ENCODE data around the gene NLRP6. TPM values are rescaled to one million over a fixed set of nuclear protein-coding genes. Genes with fewer than 3 reads are reported as not detected.
"Not testable (repeated sequence)": the region's sequence is repeated elsewhere in the genome, so short reads cannot be mapped to it uniquely, and the experiment has no call there.

Gene NLRP6
- polyA plus RNA-seq, 2 of the 4 experiments (the other 2 are of a cell fraction), result 0.03 TPM; not detected in 1

DNA sequence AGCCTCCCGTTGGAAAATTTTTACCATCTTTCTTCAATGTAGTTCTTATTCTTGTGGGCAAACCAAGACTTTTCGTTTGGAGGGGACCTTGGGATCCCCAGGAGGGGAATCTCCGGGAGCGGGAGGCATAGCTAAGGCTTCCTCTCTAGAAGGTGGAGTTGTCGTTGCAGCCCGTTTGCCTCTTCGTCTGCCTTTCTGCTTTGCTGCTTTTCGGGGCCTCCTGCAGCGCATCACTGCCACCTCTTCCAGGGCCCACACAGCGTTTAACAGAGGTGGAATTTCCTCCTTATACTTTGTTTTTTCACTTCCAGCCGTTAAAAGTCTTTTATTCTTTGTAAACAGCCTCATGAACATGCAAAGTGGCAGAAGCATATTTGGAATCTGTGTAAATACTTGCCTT is 45.9 kb downstream of the NLRP6 start (continued):
- no peak for TF ChIP-seq EP300 (IDR thresholded peaks at IDR 0.05)

DNA sequence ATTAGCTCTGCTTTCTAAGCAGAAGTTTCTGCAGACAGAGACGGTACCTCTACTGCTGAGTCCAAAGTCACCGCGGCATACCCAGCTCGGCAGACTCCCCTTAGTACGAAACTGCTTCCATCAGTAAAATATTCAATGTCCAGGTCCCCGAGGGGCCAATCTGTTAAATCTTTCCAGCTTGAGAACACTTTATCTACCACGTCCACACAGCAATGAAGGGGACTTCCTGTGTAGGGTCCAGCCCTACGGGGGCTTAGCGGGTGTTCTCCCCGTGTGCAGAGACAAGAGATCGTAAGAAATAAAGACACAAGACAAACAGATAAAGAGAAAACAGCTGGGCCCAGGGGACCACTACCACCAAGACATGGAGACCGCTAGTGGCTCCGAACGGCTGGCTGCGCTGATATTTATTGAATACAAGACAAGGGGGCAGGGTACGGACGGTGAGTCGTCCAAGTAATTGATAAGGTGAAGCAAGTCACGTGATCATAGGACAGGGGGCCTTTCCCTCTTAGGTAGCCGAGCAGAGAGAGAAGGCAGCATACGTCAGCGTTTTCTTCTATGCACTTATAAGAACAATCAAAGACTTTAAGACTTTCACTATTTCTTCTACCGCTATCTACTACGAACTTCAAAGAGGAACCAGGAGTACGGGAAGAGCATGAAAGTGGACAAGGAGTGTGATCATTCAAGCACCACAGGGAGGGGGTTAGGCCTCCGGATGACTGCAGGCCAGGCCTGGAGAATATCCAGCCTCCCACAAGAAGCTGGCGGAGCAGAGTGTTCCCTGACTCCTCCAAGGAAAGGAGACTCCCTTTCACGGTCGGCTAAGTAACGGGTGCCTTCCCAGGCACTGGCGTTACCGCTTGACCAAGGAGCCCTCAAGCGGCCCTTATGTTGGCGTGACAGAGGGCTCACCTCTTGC is 46.6 kb downstream of the NLRP6 start:
- CTCF ChIA-PET, result interaction anchor here (0.8 to 1.4 kb wide), 6 partner anchors 9 to 74 kb away, joined by 3 to 5 read pairs (median 4); no protein-coding TSS in a partner anchor
- H3K27ac ChIP-seq; DNase-seq (ENCODE audit: low read depth in 1 of 2, low spot score in 1 of 2); H3K9me3 ChIP-seq; FAIRE-seq; POLR2A ChIA-PET; ATAC-seq; H3K4me2 ChIP-seq; H3K4me3 ChIP-seq: not testable (repeated sequence)
- 78% methylated on average over 27 of the region's 34 CpGs for WGBS (ENCODE audit: missing lambda C conversion rate)
- peaks cover 14% of the 10 kb centered on the region; the same call in 2 of the 3 replicates for H3K4me1 ChIP-seq

DNA sequence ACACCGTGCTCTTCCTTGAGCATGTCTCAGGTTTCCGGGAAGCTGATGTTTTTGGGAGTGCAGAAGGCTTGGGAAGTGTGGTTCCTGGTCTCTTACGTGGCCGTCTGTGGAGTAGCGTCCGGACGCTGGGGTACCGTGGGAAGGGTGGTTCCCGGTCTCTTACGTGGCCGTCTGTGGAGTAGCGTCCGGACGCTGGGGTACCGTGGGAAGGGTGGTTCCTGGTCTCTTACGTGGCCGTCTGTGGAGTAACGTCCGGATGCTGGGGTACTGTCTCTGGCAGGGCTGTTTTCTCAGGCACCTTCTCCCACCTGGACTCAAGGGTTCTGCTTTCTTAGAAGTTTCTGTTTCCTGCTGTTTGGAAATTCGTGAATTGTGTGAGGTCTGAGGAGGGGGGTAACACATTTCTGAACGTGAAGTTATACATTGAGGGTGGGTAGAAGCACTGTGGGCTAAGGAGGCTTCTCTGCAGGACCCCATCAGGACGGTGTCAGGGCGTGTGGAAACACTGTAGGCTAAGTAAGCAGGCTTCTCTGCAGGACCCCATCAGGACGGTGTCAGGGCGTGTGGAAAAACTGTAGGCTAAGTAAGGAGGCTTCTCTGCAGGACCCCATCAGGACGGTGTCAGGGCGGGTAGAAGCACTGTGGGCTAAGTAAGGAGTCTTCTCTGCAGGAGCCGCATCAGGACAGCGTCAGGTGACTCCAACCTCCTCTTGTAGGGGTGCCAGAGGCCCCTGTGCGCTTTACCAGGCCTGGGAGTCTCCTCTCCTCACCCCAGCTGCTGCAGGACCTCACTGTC is 47.8 kb downstream of the NLRP6 start:
- TF ChIP-seq POLR2AphosphoS2 (conservative IDR thresholded peaks at IDR 0.05; ENCODE audit: low read length), result no peak
- TF ChIP-seq, protein P1, sequence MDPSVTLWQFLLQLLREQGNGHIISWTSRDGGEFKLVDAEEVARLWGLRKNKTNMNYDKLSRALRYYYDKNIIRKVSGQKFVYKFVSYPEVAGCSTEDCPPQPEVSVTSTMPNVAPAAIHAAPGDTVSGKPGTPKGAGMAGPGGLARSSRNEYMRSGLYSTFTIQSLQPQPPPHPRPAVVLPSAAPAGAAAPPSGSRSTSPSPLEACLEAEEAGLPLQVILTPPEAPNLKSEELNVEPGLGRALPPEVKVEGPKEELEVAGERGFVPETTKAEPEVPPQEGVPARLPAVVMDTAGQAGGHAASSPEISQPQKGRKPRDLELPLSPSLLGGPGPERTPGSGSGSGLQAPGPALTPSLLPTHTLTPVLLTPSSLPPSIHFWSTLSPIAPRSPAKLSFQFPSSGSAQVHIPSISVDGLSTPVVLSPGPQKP (IDR thresholded peaks at IDR 0.05; ENCODE audit: low read depth, low read length), result no peak
- TF ChIP-seq, protein P2, sequence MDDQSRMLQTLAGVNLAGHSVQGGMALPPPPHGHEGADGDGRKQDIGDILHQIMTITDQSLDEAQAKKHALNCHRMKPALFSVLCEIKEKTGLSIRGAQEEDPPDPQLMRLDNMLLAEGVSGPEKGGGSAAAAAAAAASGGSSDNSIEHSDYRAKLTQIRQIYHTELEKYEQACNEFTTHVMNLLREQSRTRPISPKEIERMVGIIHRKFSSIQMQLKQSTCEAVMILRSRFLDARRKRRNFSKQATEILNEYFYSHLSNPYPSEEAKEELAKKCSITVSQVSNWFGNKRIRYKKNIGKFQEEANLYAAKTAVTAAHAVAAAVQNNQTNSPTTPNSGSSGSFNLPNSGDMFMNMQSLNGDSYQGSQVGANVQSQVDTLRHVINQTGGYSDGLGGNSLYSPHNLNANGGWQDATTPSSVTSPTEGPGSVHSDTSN (IDR thresholded peaks at IDR 0.05), result no peak
- TF ChIP-seq CBX8 (IDR thresholded peaks at IDR 0.05), result no peak
- no peak for TF ChIP-seq HEYL (CRISPR knock-in tag; IDR thresholded peaks at IDR 0.05)
- TF ChIP-seq, protein P3, sequence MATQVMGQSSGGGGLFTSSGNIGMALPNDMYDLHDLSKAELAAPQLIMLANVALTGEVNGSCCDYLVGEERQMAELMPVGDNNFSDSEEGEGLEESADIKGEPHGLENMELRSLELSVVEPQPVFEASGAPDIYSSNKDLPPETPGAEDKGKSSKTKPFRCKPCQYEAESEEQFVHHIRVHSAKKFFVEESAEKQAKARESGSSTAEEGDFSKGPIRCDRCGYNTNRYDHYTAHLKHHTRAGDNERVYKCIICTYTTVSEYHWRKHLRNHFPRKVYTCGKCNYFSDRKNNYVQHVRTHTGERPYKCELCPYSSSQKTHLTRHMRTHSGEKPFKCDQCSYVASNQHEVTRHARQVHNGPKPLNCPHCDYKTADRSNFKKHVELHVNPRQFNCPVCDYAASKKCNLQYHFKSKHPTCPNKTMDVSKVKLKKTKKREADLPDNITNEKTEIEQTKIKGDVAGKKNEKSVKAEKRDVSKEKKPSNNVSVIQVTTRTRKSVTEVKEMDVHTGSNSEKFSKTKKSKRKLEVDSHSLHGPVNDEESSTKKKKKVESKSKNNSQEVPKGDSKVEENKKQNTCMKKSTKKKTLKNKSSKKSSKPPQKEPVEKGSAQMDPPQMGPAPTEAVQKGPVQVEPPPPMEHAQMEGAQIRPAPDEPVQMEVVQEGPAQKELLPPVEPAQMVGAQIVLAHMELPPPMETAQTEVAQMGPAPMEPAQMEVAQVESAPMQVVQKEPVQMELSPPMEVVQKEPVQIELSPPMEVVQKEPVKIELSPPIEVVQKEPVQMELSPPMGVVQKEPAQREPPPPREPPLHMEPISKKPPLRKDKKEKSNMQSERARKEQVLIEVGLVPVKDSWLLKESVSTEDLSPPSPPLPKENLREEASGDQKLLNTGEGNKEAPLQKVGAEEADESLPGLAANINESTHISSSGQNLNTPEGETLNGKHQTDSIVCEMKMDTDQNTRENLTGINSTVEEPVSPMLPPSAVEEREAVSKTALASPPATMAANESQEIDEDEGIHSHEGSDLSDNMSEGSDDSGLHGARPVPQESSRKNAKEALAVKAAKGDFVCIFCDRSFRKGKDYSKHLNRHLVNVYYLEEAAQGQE (IDR thresholded peaks at IDR 0.05), result no peak
- TF ChIP-seq SREBF2 (IDR thresholded peaks at IDR 0.05), result no peak
- TF ChIP-seq, protein P4, sequence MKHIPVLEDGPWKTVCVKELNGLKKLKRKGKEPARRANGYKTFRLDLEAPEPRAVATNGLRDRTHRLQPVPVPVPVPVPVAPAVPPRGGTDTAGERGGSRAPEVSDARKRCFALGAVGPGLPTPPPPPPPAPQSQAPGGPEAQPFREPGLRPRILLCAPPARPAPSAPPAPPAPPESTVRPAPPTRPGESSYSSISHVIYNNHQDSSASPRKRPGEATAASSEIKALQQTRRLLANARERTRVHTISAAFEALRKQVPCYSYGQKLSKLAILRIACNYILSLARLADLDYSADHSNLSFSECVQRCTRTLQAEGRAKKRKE (CRISPR knock-in tag; IDR thresholded peaks at IDR 0.05; ENCODE audit: low read depth), result no peak
- TF ChIP-seq BHLHE40 (IDR thresholded peaks at IDR 0.05; ENCODE audit: low read depth, low read length), result no peak
- CTCF ChIA-PET, result interaction anchor here (1.0 to 1.6 kb wide), 3 partner anchors 9 to 20 kb away, joined by 4 to 5 read pairs (median 4); no protein-coding TSS in a partner anchor
- DNase-seq (ENCODE audit: low read depth in 1 of 2, low spot score in 1 of 2) (no peak), FAIRE-seq (no peak), ATAC-seq (peak; percentile 36 to 45; a peak in 3 of 6 replicates)
- H3K27ac ChIP-seq, result peak overlapping the region in 1 of 2 experiments; percentile 57; a peak in 2 of 6 replicates
- no peak overlapping the region for H3K4me2 ChIP-seq
- no peak overlapping the region for H3K4me3 ChIP-seq
- no peaks in the 10 kb centered on the region for H3K9me3 ChIP-seq
- POLR2A ChIA-PET, result no interaction called here
- WGBS (ENCODE audit: missing lambda C conversion rate), result 74% methylated on average over 30 of the region's 30 CpGs
- H3K4me1 ChIP-seq, result peaks cover 9% of the 10 kb centered on the region; the same call in 2 of the 3 replicates

Measured in A549 (cell line).